SK-N-SH (cell line): ENCODE results near the gene DRD2. TPM values are rescaled to one million over a fixed set of nuclear protein-coding genes. Genes with fewer than 3 reads are reported as not detected.

Source experiments
- CTCF ChIA-PET: fragments of 300-600, 350-600 bp; formaldehyde crosslinking; extraction: SDS; loops from one replicate; lab custom pipeline; 2021; lab: Yijun Ruan, JAX
- POLR2A ChIA-PET: fragments of 350-600 bp; sonication (Branson Sonifier 250); formaldehyde crosslinking; extraction: SDS; loops from one replicate; lab custom pipeline; 2020; ENCODE audit warnings: antibody characterized with exemption, inconsistent platforms; lab: Yijun Ruan, JAX
- DNase-seq: peaks from one replicate; pipeline ENCODE4 v3.0.0; 2012
- H2AFZ ChIP-seq: fragments of 200-600 bp; sonication (generic); 2 replicates; pipeline ENCODE4 v1.8.1; 2016; ENCODE audit warnings: antibody characterized with exemption, mild to moderate bottlenecking, low read depth
- H3F3A ChIP-seq: fragments of 200-600 bp; sonication (generic); replicated peaks from 2 replicates; pipeline ENCODE3; 2016; ENCODE audit warnings: antibody characterized with exemption, mild to moderate bottlenecking; ENCODE audit not compliant: insufficient read depth
- H3K27ac ChIP-seq, 2 experiments: fragments of 200-500 bp in 1 of 2; fragments of 200-600 bp in 1 of 2; sonication (Bioruptor generic) in 1 of 2; sonication (generic), shearing (Covaris generic) in 1 of 2; 2 replicates each; pipeline versions ENCODE4 v1.5.1 to v1.6.1; 2014 to 2016; ENCODE audit warnings: low read depth in 2 of 2, inconsistent platforms in 1 of 2, low read length in 1 of 2, mild to moderate bottlenecking in 1 of 2, mixed read lengths in 1 of 2
- H3K27me3 ChIP-seq: fragments of 200-600 bp; sonication (generic), shearing (Covaris generic); 2 replicates; pipeline ENCODE4 v1.6.1; 2016; ENCODE audit warnings: mixed run types; ENCODE audit not compliant: insufficient read depth
- H3K36me3 ChIP-seq, 2 experiments: fragments of 200-500 bp in 1 of 2; fragments of 200-600 bp in 1 of 2; sonication (Bioruptor generic) in 1 of 2; sonication (generic) in 1 of 2; replicated peaks in 1 of 2; 2 replicates each; pipeline versions ENCODE3 to v1.5.1; 2014 to 2016; ENCODE audit warnings: low read length in 1 of 2, mild to moderate bottlenecking in 1 of 2; ENCODE audit not compliant: insufficient read depth in 2 of 2, control insufficient read depth in 1 of 2
- H3K4me1 ChIP-seq, 2 experiments: fragments of 200-500 bp in 1 of 2; fragments of 200-600 bp in 1 of 2; sonication (Bioruptor generic) in 1 of 2; sonication (generic), shearing (Covaris generic) in 1 of 2; 2 replicates each; pipeline versions ENCODE4 v1.5.1 to v1.6.1; 2014 to 2016; ENCODE audit warnings: low read depth in 1 of 2, low read length in 1 of 2, mixed run types in 1 of 2; ENCODE audit not compliant: insufficient read depth in 2 of 2, control insufficient read depth in 1 of 2
- H3K4me2 ChIP-seq: fragments of 200-600 bp; sonication (generic), shearing (Covaris generic); 2 replicates; pipeline ENCODE4 v1.6.1; 2017; ENCODE audit warnings: mixed run types
- H3K4me3 ChIP-seq, 2 experiments: fragments of 200-500 bp in 1 of 2; fragments of 200-600 bp in 1 of 2; sonication (Bioruptor generic) in 1 of 2; sonication (generic), shearing (Covaris generic) in 1 of 2; 2 replicates each; pipeline versions ENCODE4 v1.5.1 to v1.8.1; 2014 to 2016; ENCODE audit warnings: low read depth in 2 of 2, inconsistent platforms in 1 of 2, low read length in 1 of 2, mild to moderate bottlenecking in 1 of 2, mixed read lengths in 1 of 2, moderate library complexity in 1 of 2
- H3K79me2 ChIP-seq: fragments of 200-600 bp; sonication (generic); 2 replicates; pipeline ENCODE4 v1.8.1; 2017; ENCODE audit warnings: mild to moderate bottlenecking; ENCODE audit not compliant: insufficient read depth
- H3K9ac ChIP-seq: fragments of 200-600 bp; sonication (generic); 2 replicates; pipeline ENCODE4 v1.6.1; 2017; ENCODE audit warnings: mixed run types
- H3K9me2 ChIP-seq: fragments of 200-600 bp; sonication (generic); 2 replicates; pipeline ENCODE4 v1.6.1; 2017; ENCODE audit warnings: mixed run types
- H3K9me3 ChIP-seq: fragments of 200-600 bp; sonication (generic); 2 replicates; pipeline ENCODE4 v1.6.1; 2017; ENCODE audit warnings: mixed run types, mild to moderate bottlenecking, moderate library complexity
- H4K20me1 ChIP-seq: fragments of 200-600 bp; sonication (generic); 2 replicates; pipeline ENCODE4 v1.6.1; 2017; ENCODE audit warnings: mild to moderate bottlenecking, mixed run types; ENCODE audit not compliant: insufficient read depth
- CTCF ChIP-seq: fragments of 200-600 bp; sonication (generic); IDR thresholded peaks from 2 replicates; pipeline ENCODE4 v1.6.1; 2017; ENCODE audit warnings: antibody characterized with exemption, mild to moderate bottlenecking, moderate library complexity
- ELF1 ChIP-seq: IDR thresholded peaks from 2 replicates; pipeline ENCODE4 v1.4.0; 2012
- EP300 ChIP-seq, 2 experiments: IDR thresholded peaks; 2 replicates each; pipeline versions ENCODE4 v1.4.0 to v1.6.1; 2012; ENCODE audit warnings: borderline replicate concordance in 1 of 2, low read depth in 1 of 2, low read length in 1 of 2
- IRF3 ChIP-seq: fragments of 150-350 bp; IDR thresholded peaks from 2 replicates; pipeline ENCODE4 v1.6.1; 2016; ENCODE audit warnings: mild to moderate bottlenecking, low read depth, low read length
- MXI1 ChIP-seq: IDR thresholded peaks from 2 replicates; pipeline ENCODE4 v1.6.1; 2012; ENCODE audit warnings: mild to moderate bottlenecking, low read depth, low read length, improper control_type of control experiment
- NFIC ChIP-seq: IDR thresholded peaks from 2 replicates; pipeline ENCODE4 v1.4.0; 2012; ENCODE audit warnings: borderline replicate concordance
- NRF1 ChIP-seq: IDR thresholded peaks from 2 replicates; pipeline ENCODE4 v1.6.1; 2012; ENCODE audit warnings: low read depth, mild to moderate bottlenecking, low read length
- PBX3 ChIP-seq: IDR thresholded peaks from 2 replicates; pipeline ENCODE4; 2012
- RCOR1 ChIP-seq: fragments of 150-350 bp; IDR thresholded peaks from 2 replicates; pipeline ENCODE4 v1.6.1; 2017; ENCODE audit warnings: antibody characterized with exemption, low read length
- SIN3A ChIP-seq: IDR thresholded peaks from 2 replicates; pipeline ENCODE4 v1.6.1; 2012; ENCODE audit warnings: low read depth, mild to moderate bottlenecking, low read length, moderate library complexity, borderline replicate concordance
- SMC3 ChIP-seq: IDR thresholded peaks from 2 replicates; pipeline ENCODE4 v1.6.1; 2012; ENCODE audit warnings: low read depth, low read length, improper control_type of control experiment
- USF1 ChIP-seq: IDR thresholded peaks from 2 replicates; pipeline ENCODE4 v1.4.0; 2012; ENCODE audit warnings: low read depth, borderline replicate concordance
- YY1 ChIP-seq: IDR thresholded peaks from 2 replicates; pipeline ENCODE4 v1.4.0; 2012; ENCODE audit warnings: low read depth, mild to moderate bottlenecking
- ZBTB33 ChIP-seq: IDR thresholded peaks from 2 replicates; pipeline ENCODE4 v1.4.0; 2012; ENCODE audit warnings: low read depth, borderline replicate concordance
- WGBS: methylation state at CpG from one replicate; pipeline ENCODE4 v1.1.6; 2017; ENCODE audit warnings: low lambda C conversion rate; 5-methylcytosine and 5-hydroxymethylcytosine counted together
- polyA plus RNA-seq, 3 experiments: library from polyadenylated mRNA; depleted of rRNA; stranded (reverse); fragments of >200 nt; gene quantifications; 2 replicates each; pipeline ENCODE4 v1.2.3, GENCODE V29; 2012

DRD2 gene
- polyA plus RNA-seq, 1 of the 3 experiments (the other 2 are of a cell fraction): 0.10 TPM

- CTCF ChIA-PET: no interaction called here
- Histone ChIP-seq H3K4me3 (no peak overlapping the region), H3K4me1 (no peaks in the 10 kb centered on the region), H3K4me2 (no peak overlapping the region), H3K27ac (no peak overlapping the region), H3K9ac (no peak overlapping the region), H2AFZ (no peak overlapping the region), H3F3A (no peaks in the 10 kb centered on the region), H4K20me1 (no peaks in the 10 kb centered on the region), H3K9me2 (no peaks in the 10 kb centered on the region), H3K79me2 (no peaks in the 10 kb centered on the region), H3K27me3 (no peaks in the 10 kb centered on the region), H3K9me3 (no peaks in the 10 kb centered on the region), H3K36me3 (no peaks in the 10 kb centered on the region)
- POLR2A ChIA-PET: no interaction called here
- WGBS: 73% methylated on average over 16 of the region's 16 CpGs
- no peak for DNase-seq
- no peak for TF ChIP-seq ELF1
- no peak for TF ChIP-seq IRF3
- no peak for TF ChIP-seq PBX3
- TF ChIP-seq NFIC: no peak
- TF ChIP-seq YY1: no peak
- no peak for TF ChIP-seq SMC3
- TF ChIP-seq ZBTB33: no peak
- TF ChIP-seq MXI1: no peak
- no peak for TF ChIP-seq RCOR1
- no peak for TF ChIP-seq SIN3A
- TF ChIP-seq NRF1: no peak
- TF ChIP-seq CTCF: no peak
- TF ChIP-seq EP300 (IDR thresholded peaks at IDR 0.05; ENCODE audit: borderline replicate concordance in 1 of 2, low read depth in 1 of 2, low read length in 1 of 2): no peak
- no peak for TF ChIP-seq USF1
Measured at GRCh38 chr11:113415343-113415742, 59.9 kb downstream of the DRD2 start.
